NCI-H1417 (cell line): ENCODE measurements around the gene BRD7.
A peak's percentile ranks its signal among the peaks of the same experiment; 100 is the strongest.

Source experiments
- DNase-seq, 3 experiments: peaks; one replicate each; lab custom pipeline; 2025; lab: John Stamatoyannopoulos, UW

Gene BRD7

DNA sequence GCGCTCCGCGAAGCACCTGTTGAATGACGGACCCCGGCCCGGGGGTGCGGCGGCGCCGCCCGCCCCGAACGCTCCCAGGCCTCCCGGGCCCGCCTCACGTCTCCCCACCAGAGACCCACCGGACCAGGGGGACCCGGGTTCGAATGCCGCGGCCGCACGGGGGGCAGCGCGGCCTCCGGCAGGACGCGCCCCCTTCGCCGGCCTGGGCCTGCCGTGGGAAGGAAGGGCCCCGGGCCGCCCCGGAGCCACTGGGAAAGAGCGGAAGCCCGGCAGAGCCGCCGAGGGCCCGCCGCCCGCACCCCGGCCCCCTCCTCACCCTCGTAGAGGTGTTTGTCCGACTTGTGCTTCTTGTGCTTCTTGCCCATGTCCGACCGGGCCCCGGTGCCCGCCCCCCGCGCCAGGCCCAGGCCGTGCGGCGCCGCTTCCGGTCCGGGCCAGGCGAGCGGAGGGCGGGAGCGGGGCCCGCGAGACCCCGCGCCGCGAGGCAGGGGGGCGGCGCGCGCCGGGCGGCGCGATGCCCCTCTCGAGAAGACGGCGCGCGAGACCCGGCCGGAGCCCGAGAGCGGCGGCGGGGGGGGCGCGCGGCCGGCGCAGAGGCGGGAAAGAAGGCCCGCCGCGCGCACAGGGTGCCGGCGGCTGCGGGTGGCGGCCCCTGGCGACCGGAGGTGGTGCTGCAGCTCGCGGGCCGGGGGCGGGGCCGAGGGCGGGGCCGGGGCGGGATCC lies at the start of gene BRD7:
BRD7 (minus strand) TSS at position 579 of the 723 bp plus-strand sequence; CDS start at position 365, 214 bp downstream.
- DNase-seq, result peak; percentile 50 to 76 (median 74)

DNA sequence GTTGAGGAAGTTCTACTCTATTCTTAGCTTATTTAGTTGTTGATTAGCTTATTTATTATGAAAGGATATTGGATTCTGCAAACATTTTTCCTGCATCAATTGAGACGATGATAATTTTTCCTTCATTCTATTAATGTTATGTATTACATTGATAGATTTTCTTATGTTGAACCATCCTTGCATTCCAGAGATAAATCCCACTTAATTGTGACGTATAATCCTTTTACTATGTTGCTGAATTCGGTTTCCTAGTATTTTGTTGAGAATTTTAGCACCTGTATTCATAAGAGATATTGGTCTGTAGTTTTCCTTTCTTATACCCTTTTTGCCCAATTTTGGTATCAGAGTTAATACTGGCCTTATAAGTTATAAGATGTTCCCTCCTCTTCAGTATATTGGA lies 47.6 kb upstream of the BRD7 start:
- DNase-seq, result no peak

DNA sequence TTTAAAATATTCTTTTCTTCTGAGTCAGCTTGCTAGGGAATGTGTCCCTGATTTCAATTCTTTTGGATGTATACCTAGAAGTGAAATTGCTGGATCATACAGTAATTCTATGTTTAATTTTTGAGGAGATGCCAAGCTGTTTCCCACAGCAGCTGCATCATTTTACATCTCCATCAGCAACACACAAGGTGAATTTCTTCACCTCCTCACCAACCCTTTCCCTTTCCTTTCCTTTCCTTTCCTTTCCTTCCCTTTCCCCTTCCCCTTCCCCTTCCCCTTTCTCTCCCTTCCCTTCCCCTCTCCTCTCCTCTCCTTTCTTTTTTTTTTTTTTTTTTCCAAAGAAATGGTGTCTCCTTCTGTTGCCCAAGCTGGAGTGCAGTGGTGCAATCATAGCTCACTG lies 45.4 kb upstream of the BRD7 start:
- DNase-seq, result no peak

DNA sequence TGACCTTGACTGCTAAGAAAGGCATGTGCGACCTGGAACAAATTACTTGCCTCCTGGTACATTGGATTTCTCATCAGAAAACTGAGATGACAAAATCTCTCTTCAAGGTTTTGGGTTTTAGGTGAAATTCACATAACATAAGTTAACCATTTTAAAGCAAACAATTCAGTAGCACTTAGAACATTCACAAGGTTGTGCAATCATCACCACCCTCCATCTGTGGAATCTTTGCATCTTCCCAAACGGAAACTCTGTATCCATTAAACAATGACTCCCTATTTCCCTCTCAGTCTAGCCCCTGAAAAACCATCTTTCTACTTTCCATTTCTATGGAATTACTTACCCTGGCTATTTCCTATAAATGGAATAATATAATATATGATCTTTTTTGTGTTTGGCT lies 42.2 kb upstream of the BRD7 start:
- DNase-seq, result no peak

DNA sequence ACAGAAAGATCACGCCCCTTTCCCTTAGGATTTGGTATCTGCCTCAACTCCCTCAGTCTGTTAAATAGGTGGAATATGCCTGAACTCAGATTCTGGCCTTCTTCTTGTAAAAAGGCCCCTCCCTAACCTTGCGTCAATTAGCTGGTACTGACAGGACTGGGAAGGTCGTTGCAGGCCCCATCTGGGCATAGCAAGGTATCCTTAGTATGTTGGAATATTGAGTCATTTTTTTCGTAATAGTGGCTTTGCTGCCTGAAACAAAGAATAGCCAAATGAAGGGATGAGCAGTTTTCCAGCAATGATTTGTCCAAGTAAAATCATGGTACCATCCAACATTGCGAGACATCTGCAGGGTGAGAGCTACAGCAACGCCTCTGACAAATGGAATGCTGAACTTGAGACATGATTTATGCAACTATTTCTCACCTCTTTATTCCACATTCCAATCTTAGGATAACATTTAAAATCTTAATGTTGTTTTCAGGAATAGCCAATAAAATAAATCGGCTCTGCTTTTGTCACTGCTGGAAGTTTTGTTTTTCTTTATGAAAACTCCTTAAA lies 39.3 kb upstream of the BRD7 start:
- no peak for DNase-seq

DNA sequence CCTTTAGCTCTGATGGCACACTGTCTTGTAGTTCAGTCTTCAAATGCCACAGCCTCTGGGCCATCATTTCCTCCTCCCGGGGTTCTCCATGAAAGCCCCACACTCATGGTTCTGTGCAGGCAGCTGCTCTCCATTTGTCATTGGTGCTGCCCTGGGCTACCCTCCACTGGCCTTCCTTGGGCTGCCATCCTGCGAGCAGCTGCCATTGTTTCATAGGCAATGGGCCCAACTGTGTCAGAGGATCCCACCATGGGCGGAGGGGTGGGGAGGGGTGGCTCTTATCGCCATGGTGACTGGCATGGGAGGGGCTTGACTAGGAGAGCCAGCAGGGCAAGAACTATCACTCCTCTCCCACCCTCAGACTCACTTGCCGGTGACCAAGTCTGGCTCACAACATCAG lies 38.6 kb upstream of the BRD7 start:
- no peak for DNase-seq

DNA sequence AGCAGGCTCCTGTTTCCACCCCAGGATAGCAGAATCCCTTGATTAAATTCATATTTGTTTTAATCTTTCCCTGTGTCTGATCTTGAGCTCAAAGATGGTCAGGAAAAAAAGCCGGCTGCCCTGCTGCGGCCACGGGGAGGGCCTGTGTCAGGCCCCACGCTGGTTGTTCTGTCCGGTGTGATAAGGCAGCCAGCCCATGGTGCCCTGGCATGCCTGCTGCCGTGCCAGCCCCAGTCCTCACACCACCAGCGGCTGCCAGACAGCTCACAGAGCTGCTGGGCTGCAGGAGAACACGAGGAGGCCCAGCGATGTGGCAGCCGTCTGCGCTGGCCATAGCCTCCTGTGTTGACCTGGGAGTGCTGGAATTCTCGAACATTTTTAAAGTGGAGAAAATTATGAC lies 34.7 kb upstream of the BRD7 start:
- DNase-seq, result no peak

DNA sequence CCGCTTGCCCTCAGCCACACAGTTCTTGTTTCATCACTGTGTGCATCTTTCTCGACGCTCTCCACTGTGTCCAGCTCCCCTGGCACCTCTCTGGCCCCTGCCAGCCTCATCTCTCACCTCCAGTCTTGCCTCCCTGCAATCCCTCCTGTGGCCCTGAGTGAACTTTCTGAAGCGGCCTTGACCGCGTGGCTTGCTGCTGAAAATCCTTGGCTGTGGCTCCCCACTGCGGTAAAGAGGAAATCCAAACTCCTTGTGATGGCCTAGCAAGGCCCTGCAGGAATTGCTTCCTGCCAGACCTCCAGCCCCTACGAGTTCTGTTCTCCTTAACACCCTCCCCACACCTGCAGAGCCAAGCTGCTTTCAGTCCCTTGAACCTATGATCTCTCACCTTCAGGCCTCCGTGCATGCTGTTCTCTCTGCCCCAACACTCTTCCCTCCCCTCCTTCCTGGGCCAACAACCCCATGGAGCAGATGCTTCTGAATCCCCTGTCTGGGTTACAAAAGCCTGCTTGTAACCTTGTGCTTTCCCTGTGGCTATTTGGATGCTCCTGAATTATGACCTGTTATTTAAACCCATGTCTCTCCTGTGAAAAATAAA lies 33.6 kb upstream of the BRD7 start:
- DNase-seq, result no peak

DNA sequence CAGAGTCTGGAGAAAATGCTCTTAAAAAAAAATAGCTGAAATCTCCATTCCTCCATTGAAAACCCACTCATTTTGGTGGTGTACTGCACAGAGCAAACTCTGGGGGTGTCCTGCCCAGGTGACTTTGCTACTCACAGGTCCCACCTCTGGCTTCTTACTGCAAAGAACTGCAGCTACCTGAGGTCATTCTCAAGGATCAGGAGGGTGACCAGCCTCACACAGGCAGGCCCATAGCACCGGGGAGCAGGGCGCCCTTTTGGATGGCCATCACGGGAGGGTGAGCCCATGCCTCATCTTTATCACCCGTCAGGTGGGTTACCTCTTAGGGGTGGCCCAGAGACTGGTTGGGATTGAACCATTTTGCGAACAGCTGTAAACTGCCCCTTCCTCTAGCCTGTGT lies 32.6 kb upstream of the BRD7 start:
- no peak for DNase-seq

DNA sequence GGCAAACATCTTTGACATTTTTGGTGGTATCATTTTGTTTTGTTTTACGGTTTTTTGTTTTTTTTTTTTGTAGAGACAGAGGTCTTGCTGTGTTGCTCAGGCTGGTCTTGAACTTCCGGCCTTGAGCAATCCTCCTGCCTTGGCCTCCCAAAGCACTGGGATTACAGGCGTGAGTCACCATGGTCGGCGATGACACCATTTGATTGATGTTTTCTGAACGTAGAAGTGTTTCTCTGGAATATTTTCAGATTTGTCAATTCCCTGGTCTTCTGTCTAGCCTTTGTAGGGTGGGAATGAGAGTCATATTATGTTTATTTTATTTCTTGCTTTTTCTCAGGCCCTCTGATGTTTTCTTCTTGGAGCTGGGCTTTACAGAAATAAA lies 32.2 kb upstream of the BRD7 start:
- no peak for DNase-seq

DNA sequence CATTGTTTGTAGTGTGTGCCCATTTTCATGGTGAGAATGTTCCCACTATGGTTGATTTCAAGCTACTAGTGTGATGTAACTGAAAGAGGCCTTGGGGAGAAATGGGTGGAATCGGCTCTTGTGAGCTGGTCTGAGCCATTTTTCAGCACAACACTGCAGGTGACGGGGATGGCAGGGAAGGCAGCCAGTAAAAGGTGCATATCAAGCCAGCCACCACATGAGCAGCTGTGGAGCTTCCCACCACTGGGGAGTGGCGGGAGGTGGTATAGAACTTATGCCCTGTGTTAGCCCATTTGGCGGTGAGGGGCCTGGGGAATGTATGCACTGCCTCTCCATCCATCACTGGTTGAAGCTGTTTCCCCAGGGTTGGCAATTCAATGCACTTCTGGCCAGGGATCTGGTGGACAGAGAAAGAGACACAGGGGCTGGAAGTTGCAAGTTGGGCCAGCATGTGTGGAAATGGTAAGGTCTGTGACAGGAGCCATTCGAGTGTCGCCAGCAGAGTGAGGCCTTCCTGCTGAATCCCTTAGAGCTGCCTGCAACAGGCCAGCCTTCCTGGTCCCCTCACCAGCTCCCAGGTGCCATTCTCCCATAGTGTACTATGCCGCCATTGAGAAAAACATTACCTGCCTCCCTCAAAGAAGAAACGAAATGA lies 31.7 kb upstream of the BRD7 start:
- DNase-seq, result no peak

DNA sequence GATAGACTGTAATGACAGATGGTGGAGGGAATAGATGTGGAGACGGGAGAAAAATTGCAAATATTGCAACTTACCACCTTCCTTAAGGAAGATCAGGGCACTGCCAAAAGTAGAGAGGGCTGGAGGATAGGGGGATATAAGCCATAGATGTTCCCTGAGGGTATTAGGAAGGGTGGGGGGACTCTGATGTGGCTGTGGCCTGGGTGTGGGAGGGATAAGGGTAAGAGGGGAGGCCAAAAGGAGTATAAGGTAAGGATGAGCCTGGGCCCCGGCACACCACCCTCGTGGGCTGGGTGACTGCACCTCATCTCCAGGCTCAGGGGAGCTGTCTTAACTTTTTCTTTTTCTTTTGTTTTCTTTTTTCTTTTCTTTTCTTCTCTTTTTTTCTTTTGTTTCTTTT lies 30.6 kb upstream of the BRD7 start:
- DNase-seq, result no peak

DNA sequence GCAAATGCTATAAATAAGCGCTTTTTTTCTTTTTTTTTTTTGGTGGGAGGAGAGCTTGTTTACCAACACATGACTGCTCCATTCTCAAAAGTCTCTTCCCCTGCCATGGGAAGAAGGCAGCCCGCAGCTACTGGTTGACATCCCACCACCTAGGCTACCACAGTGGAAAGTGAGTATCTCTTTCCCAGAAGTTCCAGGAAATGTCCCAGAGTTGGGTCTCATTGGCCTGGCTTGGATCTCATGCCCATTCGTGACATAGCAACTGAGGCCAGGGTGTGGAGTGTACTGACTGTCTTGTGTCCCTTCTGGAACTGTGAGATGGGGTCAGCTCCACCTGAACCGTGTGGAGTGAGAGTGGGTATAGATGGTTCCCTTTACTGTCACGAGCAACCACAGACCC lies 29.5 kb upstream of the BRD7 start:
- DNase-seq, result no peak

DNA sequence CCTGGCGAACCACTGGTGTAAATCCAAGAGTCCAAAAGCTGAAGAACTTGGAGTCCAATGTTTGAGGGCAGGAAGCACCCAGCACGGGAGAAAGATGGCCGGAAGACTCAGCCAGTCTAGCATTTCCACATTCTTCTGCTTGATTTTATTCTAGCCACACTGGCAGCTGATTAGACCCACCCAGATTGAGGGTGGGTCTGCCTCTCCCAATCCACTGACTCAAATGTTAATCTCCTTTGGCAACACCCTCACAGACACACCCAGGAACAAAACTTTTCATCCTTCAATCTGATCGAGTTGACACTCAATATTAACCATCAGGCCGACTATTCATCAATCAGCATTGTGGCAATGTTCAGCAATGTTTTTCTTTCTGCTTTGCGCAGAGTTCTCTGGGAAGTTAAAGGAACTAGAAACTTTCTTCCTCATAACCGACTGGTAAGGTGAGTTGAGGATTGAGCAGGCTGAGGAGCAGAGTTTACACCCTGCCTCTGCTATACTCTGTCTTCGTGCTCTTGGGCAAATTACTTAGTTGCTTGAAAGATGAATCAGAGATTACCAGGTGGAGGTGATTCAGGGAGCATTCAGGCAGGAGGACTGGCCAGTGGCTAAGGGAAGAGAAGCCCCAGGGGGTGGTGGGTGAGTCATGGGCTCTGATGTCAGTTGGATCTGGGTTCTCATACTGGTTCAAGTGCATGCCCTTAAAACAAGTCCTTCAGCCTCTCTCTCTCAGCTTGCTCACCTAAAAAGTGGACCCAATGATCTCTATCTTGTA lies 28.2 kb upstream of the BRD7 start:
- DNase-seq, result no peak

DNA sequence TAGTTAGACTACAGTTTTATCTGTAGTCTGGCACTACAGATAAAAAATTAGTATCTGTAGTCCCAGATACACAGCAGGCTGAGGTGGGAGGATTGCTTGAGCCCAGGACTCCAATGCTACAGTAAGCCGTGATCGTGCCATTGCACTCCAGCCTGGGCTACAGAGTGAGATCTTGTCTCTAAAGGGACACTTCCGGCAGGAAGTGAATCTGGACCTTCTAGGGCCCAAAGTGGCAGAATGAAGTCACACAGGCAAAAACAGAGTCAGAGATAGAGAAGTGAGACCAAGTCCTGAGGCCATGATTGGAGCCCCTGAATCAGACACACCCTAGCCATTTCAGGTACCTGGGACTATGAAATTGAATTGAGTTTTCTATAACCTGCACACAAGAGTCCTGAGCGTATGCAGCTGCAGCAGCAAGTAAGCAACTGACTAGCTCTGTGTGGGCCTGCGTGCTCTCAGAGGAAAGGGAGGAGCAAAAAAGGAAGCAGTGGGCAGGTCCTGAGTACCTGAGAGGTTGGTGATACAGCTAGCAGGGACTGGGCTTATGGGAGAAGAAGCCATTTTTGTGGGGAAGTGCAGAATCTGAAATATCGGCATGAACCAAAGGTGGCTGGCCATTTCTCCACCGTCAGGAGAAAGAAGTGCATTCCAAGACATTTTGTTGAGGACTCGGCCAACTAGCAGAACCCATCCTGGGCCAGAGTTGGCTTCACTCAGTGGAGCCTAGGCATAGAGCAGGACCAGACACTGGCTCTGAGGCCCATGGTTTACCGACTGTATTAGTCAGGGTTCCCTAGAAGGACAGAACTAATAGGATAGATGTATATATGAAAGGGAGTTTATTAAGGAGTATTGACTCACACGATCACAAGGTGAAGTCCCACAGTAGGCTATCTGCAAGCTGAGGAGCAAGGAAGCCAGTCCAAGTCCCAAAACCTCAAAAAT lies 27.2 kb upstream of the BRD7 start:
- DNase-seq, result no peak

DNA sequence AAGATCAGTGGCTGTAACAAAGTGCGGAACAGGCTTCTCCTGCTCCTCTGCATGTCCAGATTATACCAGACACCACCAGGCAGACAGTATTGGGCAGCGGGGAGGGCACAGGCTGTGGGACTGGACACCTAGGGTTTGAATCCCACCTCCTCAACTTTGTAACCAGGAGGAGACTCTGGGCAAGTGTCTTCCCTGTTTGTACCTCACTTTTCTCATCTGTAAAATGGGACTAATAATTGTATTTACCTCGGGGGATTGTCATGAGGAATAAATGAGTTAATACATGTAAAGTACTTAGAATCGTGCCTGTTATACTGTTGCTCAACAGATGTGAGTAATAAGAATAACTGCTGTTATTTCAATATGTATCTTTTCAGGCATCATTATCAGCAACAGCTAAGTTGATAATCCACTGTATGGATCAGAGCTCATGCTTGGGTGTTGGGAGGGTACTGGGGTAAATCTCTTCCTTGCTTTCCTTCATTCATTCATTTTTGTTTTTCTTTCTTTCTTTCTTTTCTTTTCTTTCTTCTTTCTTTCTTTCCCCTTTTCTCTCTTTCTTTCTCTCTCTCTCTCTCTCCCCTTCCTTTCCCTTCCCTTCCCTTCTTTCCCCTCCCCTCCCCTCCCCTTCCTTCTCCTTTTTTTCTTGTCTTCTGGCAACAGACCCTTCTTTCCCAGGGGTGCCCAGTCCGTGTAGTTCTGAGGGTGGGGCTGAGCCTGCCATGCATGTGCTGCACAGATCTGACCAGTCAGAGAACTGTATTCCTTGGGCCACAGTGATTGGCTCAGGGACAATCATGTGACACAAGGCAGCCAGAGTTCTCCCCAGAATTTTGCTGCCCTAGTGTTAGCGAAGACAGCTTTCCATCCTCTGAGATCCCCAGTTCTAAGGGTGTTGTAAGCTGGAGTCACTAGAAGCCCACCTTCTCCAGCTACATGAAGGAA lies 25.3 kb upstream of the BRD7 start:
- peak in 1 of 3 experiments; percentile 34 for DNase-seq

DNA sequence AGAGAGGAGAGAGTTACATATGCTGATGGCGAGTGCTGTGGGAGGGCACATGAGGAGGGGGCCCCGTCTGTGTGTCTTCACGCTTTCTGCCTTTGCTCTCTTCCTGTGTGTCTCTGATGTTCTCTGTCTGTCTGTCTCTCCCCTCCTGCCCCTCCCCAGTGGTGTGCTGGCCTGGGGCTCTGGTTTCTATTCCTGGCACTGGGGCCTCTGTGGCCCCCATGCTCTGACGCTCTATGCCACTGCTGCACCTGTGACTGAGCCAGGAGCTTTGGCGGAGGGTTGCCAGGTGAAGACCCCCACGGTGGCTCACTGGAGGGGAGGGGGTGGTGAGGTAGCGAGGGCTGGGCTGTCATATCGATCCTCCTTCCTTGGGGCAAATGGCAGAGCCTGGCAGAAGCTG lies 24.6 kb upstream of the BRD7 start:
- no peak for DNase-seq

DNA sequence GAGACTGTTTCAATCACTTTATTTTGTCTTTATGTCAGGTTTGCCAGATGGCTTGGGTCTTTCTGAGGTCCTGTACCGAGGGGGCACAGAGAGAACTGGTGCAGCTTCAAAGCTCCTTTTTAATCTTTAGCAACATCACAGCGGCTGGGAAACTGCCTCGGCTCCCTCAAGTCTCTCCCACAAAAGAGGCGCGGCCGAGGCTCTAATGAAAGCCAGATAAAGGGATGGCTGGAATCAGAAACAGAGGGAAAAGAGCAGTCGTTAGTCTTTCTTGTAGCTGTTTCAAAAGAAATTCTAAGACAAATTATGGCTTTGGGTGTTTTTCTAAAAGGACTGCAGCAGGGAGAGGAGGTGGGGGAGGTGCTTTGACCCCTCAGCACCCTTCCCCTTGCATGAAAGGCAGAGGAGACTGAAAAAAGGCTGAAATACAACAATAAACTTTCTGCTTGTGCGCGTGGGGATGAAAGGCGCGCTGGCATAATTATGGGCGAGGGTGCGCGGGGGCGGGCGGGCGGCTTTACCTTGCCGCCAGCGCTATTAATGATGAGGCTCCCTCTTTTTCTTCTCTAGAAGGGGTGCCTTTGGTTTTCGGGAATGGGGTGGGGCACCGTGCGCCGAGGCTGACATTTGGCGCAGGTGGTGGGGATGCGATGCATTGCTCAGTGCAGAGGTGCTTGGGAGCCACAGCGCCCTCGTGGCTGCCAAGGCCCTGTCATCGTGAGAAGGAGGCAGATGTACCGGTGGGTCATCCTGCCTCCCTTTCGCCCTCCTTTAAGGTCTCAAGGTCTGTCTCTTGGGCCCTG lies 22.3 kb upstream of the BRD7 start:
- DNase-seq, result no peak

DNA sequence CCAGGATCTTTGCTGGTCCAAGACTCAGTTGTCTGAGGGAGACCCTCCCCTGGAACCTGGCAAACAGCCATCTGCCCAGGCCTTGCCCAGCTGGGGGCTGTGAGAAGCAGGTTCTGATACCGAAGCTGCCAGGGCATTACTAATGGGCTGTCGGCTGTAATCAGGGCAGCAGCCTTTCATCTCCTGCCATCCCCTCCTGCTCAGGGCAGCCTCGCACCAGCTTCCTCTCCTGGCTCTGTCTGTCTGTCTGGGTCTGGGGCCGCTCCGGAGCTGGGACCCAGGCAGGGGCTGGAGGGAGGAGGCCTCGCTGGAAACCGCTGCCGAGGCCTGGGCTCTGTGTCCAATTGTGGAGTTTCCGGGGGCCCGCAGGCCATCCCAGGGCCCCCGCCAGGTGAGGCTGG lies 21.6 kb upstream of the BRD7 start:
- no peak for DNase-seq
